ENCODE data around the gene PCDHGA4. TPM values are rescaled to one million over a fixed set of nuclear protein-coding genes. Genes with fewer than 3 reads are reported as not detected.
A peak's percentile ranks its signal among the peaks of the same experiment; 100 is the strongest.
"Not testable (repeated sequence)": the region's sequence is repeated elsewhere in the genome, so short reads cannot be mapped to it uniquely, and the experiment has no call there.

PCDHGA4 gene
- total RNA-seq, 1 donor from 2014 or later: 10.6 TPM

DNA sequence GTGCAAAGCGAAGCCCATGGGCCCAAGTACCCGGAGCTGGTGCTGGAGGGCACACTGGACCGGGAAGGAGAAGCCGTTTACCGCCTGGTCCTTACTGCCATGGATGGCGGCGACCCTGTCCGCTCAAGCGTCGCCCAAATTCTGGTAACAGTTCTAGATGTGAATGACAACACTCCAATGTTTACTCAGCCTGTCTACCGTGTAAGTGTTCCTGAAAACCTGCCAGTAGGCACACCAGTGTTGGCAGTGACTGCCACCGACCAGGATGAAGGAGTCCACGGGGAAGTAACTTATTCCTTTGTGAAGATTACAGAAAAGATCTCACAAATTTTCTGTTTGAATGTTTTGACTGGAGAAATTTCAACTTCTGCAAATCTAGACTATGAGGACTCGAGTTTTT, 19.8 kb downstream of the PCDHGA4 start:
- no peak for ATAC-seq
- intact Hi-C loops (cut with DNase I): no loop called here

DNA sequence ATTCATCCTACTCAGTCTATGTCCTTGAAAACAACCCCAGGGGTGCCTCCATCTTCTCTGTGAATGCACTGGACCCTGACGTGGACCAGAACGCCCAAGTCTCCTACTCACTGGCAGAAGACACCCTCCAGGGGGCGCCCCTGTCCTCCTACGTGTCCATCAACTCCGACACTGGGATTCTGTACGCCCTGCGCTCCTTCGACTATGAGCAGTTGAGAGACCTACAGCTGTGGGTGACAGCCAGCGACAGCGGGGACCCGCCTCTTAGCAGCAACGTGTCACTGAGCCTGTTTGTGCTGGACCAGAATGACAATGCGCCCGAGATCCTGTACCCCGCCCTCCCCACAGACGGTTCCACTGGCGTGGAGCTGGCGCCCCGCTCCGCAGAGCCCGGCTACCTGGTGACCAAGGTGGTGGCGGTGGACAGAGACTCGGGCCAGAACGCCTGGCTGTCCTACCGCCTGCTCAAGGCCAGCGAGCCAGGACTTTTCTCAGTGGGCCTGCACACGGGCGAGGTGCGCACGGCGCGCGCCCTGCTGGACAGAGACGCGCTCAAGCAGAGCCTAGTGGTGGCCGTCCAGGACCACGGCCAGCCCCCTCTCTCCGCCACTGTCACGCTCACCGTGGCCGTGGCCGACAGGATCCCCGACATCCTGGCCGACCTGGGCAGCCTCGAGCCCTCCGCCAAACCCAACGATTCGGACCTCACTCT, 20.8 kb downstream of the PCDHGA4 start:
- DNase-seq (ENCODE audit: low spot score); intact Hi-C loops (cut with DNase I); ATAC-seq: not testable (repeated sequence)

More for the DNA sequence above, 19.8 kb downstream of the PCDHGA4 start:
- no peak for DNase-seq (ENCODE audit: low spot score)

DNA sequence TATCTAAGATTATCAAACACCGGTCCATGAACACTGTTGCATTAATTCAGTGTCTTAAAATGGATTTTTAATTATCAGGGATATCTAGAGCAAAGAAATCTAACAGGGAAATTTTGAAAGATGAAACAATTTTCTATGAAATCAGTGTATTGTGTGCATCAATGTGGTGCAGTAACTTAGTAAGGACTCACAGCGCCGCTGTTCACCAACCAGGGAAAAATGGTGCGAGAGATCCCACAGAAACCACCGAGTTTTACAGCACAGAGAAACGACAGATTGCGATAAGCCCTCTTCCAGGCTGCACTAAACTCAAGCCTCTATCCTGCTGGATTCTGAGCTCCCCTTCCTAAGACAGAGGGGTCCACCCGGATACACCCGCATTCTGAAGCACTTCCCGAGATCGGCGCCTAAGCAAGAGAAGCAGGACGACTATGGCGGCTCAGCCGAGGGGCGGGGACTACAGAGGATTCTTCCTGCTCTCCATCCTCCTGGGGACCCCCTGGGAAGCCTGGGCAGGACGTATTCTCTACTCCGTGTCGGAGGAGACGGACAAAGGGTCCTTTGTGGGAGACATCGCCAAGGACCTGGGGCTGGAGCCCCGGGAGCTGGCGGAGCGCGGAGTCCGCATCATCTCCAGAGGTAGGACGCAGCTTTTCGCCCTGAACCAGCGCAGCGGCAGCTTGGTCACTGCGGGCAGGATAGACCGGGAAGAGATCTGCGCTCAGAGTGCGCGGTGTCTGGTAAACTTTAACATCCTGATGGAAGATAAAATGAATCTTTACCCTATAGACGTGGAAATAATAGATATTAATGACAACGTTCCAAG, 27.9 kb downstream of the PCDHGA4 start, which contains the start of gene PCDHGA7:
PCDHGA7 (plus strand) TSS at position 274 of the 826 bp plus-strand sequence; CDS start at position 432, 158 bp downstream.
- intact Hi-C loops (cut with DNase I): no loop called here
- ATAC-seq (no peak), DNase-seq (ENCODE audit: low spot score) (no peak)

DNA sequence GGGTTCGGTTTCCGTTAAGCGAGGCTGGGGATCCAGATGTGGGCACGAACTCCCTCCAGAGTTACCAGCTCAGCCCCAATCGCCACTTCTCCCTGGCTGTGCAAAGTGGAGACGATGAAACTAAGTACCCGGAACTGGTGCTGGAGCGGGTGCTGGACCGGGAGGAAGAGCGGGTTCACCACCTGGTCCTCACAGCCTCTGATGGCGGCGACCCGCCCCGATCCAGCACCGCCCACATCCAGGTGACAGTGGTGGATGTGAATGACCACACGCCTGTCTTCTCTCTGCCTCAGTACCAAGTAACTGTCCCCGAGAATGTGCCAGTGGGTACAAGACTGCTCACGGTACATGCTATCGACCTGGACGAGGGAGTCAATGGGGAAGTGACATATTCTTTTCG, 28.5 kb downstream of the PCDHGA4 start:
- ATAC-seq (no peak), DNase-seq (ENCODE audit: low spot score) (no peak)
- intact Hi-C loops (cut with DNase I): no loop called here

DNA sequence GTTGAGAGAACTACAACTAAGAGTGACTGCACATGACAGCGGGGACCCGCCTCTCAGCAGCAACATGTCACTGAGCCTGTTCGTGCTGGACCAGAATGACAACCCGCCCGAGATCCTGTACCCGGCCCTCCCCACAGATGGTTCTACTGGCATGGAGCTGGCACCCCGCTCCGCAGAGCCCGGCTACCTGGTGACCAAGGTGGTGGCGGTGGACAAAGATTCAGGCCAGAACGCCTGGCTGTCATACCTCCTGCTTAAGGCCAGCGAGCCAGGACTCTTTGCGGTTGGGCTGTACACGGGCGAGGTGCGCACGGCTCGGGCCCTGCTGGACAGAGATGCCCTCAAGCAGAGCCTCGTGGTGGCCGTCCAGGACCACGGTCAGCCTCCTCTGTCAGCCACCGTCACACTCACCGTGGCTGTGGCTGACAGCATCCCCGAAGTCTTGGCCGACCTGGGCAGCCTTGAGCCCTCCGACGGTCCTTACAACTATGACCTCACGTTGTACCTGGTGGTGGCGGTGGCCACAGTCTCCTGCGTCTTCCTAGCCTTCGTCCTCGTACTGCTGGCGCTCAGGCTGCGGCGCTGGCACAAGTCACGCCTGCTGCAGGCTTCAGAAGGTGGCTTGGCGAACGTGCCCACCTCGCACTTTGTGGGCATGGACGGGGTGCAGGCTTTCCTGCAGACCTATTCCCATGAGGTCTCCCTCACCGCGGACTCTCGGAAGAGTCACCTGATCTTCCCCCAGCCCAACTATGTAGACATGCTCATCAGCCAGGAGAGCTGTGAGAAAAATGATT, 29.8 kb downstream of the PCDHGA4 start:
- intact Hi-C loops (cut with DNase I): no loop called here
- DNase-seq (ENCODE audit: low spot score): no peak
- ATAC-seq: no peak

DNA sequence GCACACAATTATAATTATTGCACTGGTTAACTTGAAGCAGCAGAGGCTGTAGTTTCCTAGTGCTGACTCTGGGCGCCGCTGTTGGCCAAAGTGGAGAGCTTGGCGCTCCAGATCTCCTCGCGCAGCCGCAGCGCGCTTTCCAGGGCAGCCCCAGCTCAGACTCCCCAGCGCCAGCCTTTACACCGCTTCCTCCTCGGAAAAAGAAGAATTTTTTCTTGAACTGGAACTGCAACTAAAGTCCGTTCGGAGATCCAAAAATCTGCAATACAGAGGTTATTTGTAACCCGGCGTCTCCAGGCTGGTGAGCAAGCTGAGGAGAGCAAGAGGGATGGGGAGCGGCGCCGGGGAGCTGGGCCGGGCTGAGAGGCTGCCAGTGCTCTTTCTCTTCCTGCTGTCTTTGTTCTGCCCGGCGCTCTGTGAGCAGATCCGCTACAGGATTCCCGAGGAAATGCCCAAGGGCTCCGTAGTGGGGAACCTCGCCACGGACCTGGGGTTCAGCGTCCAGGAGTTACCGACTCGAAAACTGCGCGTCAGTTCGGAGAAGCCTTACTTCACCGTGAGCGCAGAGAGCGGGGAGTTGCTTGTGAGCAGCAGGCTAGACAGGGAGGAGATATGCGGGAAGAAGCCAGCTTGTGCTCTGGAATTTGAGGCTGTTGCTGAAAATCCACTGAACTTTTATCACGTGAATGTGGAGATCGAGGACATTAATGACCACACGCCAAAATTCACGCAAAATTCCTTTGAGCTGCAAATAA, 32.9 kb downstream of the PCDHGA4 start, which contains the start of gene PCDHGB4:
PCDHGB4 (plus strand) TSS at position 142 of the 755 bp plus-strand sequence; CDS start at position 329, 187 bp downstream.
- ATAC-seq (peak; percentile 51), DNase-seq (ENCODE audit: low spot score) (peak; percentile 61)
- intact Hi-C loops (cut with DNase I): not testable (repeated sequence)

DNA sequence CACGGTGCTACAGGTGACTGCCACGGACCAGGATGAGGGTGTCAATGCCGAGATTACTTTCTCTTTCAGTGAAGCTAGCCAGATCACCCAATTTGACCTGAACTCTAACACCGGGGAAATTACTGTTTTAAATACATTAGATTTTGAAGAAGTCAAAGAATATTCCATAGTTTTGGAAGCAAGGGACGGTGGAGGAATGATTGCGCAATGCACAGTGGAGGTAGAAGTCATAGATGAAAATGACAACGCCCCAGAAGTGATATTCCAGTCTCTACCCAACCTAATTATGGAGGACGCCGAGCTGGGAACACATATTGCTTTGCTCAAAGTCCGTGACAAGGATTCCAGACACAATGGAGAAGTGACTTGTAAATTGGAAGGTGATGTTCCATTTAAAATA, 33.8 kb downstream of the PCDHGA4 start:
- intact Hi-C loops (cut with DNase I): no loop called here
- DNase-seq (ENCODE audit: low spot score) (no peak), ATAC-seq (no peak)

DNA sequence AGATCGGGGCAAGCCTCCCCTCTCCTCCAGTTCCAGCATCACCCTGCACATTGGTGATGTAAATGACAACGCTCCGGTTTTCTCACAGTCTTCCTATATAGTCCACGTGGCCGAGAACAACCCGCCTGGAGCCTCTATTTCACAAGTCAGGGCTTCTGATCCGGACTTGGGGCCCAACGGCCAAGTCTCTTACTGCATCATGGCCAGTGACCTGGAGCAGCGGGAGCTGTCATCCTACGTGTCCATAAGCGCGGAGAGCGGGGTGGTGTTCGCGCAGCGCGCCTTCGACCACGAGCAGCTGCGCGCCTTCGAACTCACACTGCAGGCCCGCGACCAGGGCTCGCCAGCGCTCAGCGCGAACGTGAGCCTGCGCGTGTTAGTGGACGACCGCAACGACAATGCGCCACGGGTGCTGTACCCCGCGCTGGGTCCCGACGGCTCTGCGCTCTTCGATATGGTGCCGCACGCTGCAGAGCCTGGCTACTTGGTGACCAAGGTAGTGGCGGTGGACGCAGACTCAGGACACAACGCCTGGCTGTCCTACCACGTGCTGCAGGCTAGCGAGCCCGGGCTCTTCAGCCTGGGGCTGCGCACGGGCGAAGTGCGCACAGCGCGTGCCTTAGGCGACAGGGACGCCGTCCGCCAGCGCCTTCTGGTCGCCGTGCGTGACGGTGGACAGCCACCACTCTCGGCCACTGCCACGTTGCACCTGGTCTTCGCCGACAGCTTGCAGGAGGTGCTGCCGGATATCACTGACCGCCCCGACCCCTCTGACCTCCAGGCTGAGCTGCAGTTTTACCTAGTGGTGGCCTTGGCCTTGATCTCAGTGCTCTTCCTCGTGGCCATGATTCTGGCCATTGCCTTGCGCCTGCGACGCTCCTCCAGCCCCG, 34.6 kb downstream of the PCDHGA4 start:
- intact Hi-C loops (cut with DNase I): no loop called here

DNA sequence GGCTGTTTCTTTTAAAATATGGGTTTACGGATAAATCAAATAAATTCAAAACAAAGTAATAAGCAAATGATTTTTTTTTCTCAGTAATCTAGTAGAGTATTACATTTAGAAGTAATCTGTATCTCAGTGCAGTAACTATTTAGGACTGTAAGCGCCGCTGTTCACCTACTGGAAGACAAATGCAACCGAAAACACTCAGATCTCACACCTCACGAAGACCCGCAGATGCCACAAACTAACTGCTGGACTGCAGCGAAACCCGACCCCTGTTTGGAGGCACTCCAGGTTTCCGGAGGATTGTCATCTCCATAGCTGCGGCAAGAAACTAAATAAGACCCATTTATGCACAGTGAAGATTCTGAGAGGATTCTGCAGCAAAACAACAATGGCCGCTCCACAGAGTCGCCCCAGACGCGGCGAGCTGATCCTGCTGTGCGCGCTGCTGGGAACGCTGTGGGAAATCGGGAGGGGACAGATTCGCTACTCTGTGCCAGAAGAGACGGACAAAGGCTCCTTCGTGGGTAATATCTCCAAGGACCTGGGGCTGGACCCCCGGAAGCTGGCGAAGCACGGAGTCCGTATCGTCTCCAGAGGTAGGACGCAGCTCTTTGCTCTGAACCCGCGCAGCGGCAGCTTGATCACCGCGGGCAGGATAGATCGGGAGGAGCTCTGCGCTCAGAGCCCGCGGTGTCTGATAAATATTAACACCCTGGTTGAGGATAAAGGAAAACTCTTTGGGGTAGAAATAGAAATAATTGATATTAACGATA, 37.8 kb downstream of the PCDHGA4 start, which contains the start of gene PCDHGA8:
PCDHGA8 (plus strand) TSS at position 205 of the 770 bp plus-strand sequence; CDS start at position 386, 181 bp downstream.
- ATAC-seq (no peak), DNase-seq (ENCODE audit: low spot score) (no peak)
- intact Hi-C loops (cut with DNase I): no loop called here

More for the DNA sequence above, 34.6 kb downstream of the PCDHGA4 start:
- DNase-seq (ENCODE audit: low spot score) (no peak), ATAC-seq (no peak)

DNA sequence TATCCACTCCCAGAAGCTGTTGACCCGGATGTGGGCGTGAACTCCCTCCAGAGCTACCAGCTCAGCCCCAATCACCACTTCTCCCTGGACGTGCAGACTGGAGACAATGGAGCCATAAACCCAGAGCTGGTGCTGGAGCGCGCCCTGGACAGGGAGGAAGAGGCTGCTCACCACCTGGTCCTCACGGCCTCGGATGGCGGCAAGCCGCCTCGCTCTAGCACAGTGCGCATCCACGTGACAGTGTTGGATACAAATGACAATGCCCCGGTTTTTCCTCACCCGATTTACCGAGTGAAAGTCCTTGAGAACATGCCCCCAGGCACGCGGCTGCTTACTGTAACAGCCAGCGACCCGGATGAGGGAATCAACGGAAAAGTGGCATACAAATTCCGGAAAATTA, 38.4 kb downstream of the PCDHGA4 start:
- no peak for ATAC-seq
- intact Hi-C loops (cut with DNase I): no loop called here
- no peak for DNase-seq (ENCODE audit: low spot score)

DNA sequence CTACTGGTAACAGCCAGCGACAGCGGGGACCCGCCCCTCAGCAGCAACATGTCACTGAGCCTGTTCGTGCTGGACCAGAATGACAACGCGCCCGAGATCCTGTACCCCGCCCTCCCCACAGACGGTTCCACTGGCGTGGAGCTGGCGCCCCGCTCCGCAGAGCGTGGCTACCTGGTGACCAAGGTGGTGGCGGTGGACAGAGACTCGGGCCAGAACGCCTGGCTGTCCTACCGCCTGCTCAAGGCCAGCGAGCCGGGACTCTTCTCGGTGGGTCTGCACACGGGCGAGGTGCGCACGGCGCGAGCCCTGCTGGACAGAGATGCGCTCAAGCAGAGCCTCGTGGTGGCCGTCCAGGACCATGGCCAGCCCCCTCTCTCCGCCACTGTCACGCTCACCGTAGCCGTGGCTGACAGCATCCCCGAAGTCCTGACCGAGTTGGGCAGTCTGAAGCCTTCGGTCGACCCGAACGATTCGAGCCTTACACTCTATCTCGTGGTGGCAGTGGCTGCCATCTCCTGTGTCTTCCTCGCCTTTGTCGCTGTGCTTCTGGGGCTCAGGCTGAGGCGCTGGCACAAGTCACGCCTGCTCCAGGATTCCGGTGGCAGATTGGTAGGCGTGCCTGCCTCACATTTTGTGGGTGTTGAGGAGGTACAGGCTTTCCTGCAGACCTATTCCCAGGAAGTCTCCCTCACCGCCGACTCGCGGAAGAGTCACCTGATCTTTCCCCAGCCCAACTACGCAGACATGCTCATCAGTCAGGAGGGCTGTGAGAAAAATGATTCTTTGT, 39.8 kb downstream of the PCDHGA4 start:
- ATAC-seq; intact Hi-C loops (cut with DNase I); DNase-seq (ENCODE audit: low spot score): not testable (repeated sequence)

DNA sequence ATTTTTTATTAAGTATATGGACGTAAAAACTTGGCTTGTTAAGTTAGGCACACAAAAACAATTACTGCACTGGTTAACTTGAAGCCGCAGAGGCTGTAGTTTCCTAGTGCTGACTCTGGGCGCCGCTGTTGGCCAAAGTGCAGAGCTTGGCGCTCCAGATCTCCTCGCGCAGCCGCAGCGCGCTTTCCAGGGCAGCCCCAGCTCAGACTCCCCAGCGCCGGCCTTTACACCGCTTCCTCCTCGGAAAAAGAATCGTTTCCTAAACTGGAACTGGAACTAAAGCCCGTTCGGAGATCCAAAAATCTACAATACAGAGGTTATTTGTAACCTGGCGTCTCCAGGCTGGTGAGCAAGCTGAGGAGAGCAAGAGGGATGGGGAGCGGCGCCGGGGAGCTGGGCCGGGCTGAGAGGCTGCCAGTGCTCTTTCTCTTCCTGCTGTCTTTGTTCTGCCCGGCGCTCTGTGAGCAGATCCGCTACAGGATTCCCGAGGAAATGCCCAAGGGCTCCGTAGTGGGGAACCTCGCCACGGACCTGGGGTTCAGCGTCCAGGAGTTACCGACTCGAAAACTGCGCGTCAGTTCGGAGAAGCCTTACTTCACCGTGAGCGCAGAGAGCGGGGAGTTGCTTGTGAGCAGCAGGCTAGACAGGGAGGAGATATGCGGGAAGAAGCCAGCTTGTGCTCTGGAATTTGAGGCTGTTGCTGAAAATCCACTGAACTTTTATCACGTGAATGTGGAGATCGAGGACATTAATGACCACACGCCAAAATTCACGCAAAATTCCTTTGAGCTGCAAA, 43.1 kb downstream of the PCDHGA4 start, which contains the start of gene PCDHGB5:
PCDHGB5 (plus strand) TSS at position 192 of the 796 bp plus-strand sequence; CDS start at position 373, 181 bp downstream.
- ATAC-seq: peak; percentile 84
- peak; percentile 64 for DNase-seq (ENCODE audit: low spot score)
- intact Hi-C loops (cut with DNase I): not testable (repeated sequence)

DNA sequence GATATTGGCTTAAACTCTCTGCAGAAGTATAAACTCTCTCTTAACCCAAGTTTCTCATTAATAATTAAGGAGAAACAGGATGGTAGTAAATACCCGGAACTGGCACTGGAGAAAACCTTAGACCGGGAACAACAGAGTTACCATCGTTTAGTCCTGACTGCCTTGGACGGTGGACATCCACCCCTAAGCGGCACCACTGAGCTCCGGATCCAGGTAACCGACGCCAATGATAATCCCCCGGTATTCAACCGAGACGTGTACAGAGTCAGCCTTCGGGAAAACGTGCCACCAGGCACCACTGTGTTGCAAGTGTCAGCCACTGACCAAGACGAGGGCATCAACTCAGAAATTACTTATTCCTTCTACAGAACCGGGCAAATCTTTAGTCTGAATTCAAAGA, 43.8 kb downstream of the PCDHGA4 start:
- intact Hi-C loops (cut with DNase I): no loop called here
- DNase-seq (ENCODE audit: low spot score) (no peak), ATAC-seq (no peak)

DNA sequence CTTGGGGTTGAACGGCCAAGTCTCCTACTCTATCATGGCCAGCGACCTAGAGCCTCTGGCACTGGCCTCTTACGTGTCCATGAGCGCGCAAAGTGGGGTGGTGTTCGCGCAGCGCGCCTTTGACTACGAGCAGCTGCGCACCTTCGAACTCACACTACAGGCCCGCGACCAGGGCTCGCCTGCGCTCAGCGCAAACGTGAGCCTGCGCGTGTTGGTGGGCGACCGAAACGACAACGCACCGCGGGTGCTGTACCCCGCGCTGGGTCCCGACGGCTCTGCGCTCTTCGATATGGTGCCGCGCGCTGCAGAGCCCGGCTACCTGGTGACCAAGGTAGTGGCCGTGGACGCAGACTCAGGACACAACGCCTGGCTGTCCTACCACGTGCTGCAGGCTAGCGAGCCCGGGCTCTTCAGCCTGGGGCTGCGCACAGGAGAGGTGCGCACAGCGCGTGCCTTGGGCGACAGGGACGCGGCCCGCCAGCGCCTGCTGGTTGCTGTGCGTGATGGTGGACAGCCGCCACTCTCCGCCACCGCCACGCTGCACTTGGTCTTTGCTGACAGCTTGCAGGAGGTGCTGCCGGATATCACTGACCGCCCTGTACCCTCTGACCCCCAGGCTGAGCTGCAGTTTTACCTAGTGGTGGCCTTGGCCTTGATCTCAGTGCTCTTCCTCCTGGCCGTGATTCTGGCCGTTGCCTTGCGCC, 44.9 kb downstream of the PCDHGA4 start:
- DNase-seq (ENCODE audit: low spot score) (no peak), ATAC-seq (no peak)
- intact Hi-C loops (cut with DNase I): no loop called here
